NCI-H82 (cell line): ENCODE measurements around the gene RALBP1.
"Not testable (repeated sequence)": the region's sequence is repeated elsewhere in the genome, so short reads cannot be mapped to it uniquely, and the experiment has no call there.

Source experiments
- DNase-seq: peaks from one replicate; lab custom pipeline; 2025; lab: John Stamatoyannopoulos, UW

Gene RALBP1

GRCh38 chr18:9454061-9454703 is 21.1 kb upstream of the RALBP1 start:
- DNase-seq, result no peak

- DNase-seq, result no peak
These were observed 19.4 kb upstream of the RALBP1 start for GRCh38 chr18:9455718-9456511.

GRCh38 chr18:9466127-9466526 is 9.2 kb upstream of the RALBP1 start:
- DNase-seq, result no peak

GRCh38 chr18:9466846-9467245 is 8.5 kb upstream of the RALBP1 start:
- no peak for DNase-seq

GRCh38 chr18:9468998-9469397 is 6.3 kb upstream of the RALBP1 start:
- DNase-seq, result peak; percentile 19

DNA sequence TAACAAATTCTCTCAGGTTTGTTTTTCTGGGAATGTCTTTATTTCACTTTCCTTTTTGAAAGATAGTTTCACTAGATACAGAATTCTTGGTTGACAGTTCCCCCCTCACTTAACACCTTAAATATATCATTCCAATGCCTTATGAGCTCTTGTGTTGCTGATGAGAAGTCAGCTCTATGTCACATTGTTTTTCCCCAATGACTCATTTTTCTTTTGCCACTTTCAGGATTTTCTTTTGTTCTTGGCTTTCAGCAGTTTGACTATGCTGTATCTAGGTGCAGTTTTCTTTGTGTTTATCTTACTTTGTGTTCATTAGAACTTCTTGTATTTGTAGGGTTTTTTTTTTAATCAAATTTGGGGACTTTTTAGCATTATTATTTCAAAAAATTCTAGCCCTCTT is 5.6 kb upstream of the RALBP1 start:
- DNase-seq, result no peak

DNA sequence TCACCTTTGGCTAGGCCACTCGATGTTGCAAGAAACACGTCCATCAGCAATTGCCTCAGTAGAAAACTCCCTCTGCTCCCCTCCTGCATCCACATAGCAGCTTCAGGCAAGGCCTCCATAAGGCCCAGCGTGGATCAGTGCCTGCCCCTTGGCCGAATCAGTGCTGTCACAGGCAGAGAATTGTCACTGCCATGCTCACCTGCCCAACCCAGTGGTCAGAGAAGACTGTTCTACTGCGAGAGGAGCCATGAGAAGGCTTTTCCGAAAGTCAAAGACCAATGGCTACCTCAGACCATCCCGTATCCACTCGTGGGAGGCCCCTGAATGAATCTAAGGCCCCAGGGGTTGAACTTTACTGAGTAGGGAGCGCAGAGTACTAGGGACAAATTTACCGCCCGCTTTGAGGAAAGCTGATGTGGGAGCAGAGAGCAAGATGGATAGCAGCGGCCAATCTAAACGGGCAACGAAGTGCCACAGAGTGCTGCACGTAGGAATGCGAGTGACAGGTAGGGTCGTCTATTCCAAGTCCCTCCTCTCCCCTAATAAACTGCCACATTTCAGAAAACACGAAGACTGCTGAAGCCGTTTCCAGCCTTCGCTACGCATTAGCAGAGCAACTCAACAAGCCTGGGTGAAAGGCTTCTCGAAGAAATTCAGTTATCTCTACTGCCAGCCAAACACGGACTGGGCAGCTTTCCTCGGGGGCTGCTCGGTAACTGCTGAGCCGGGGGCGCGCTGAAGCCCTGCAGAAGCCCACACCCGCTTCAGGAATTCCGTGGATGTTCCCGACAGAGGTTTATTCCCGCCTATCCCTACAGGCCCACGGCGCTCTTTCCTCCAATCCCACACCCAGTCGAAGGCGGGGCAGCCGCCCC is 968 bp upstream of the RALBP1 start:
- peak; percentile 90 for DNase-seq

DNA sequence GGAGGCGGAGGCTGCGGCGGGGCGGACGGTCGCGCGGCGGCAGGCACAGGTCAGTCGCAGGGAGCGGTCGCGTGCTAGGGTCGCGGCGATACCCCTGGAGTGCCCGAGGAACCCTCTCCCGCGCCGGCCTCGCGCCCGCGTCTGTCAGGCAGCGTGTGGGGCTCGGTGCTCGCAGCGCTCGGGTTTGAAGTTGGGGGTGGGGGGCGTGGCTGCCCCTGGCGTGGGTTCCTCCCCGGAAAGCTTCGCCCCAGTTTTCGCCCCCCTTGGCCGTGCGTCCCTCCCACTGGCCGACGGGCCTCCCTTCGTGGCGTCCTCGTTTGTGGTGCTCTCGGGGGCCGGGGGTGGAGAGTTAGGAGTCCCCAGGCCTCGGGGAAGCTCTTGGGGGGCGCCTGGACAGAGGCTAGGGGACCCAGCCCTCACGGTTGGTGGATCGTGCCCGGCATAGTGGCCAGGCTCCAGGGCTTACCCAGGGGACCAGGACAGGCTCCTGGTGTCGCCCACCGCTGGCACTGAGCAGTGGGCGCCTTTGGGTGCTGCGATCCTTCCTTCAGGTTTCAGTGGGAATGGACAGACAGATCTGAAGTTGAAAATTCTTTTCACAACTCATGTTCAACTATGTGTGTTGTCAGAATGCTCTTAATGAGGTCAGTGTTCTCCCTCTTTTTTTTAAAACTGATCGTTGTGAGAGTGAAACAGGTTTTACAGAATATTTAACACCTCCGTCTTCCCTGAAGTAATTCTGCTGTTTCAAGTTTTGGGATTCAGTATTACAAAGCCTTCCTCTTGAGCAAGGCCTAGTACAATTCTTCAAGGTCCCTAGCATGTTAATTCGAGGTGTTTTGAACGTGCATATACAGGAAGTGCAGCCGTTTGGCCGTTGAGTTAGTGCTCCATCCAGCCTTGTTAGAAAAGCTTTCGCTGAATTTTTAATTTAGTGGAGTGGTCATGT is 604 bp downstream of the RALBP1 start:
- peak; percentile 51 for DNase-seq

GRCh38 chr18:9476949-9477348 is 1.6 kb downstream of the RALBP1 start:
- DNase-seq, result not testable (repeated sequence)

DNA sequence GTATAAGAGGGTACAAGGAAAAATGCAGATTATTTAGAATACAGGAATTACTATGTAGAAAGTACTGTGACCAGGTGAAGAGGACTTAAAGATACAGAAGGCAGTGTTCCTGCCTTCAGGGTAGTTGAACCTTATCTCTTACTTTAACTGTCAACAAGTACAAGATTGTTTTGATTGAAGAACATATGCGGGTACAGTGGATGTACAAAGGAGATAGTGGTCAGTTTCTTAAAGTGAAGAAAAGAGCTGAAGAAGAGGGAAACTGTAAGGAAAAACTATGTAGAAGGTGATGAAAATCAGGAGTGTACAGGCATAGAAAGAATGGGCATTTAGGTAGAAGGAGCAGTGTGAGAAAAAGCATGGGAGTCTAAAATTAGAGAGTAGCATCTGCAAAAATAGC is 2.2 kb downstream of the RALBP1 start:
- no peak for DNase-seq

GRCh38 chr18:9478545-9478944 is 3.2 kb downstream of the RALBP1 start:
- no peak for DNase-seq

DNA sequence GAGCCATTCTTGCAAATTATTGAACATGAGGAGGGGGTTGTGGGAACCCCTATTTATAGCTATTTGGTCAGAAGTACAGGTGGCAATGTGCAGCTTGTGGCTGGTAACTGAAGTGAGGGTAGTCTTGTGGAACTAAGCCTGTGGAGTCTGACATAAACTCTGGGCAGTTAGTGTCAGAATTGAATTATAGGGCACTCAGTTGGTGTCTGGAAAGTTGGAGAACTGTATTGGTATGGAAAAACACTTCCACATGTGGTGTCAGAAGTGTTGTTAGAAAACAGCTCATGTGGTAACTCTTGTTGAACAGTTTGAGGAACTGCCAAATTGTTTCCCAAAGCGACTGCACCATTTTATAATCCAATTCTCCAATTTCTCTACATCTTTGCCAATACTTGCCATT is 7.5 kb downstream of the RALBP1 start:
- no peak for DNase-seq

DNA sequence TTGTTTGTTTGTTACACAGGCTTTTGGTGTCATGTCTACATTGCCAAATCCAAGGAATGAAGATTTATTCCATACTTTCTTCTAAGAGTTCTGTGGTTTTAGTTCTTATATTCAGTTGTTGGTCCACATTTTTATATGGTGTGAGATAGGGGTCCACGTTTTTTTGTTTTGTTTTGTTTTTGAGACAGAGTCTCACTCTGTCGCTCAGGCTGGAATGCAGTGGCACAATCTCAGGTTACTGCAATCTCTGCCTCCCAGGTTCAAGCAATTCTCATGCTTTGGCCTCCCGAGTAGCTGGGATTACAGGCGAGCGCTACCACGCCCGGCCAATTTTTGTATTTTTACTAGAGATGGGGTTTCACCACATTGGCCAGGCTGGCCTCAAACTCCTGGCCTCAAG is 8.2 kb downstream of the RALBP1 start:
- no peak for DNase-seq

GRCh38 chr18:9484856-9485255 is 9.5 kb downstream of the RALBP1 start:
- DNase-seq, result not testable (repeated sequence)

DNA sequence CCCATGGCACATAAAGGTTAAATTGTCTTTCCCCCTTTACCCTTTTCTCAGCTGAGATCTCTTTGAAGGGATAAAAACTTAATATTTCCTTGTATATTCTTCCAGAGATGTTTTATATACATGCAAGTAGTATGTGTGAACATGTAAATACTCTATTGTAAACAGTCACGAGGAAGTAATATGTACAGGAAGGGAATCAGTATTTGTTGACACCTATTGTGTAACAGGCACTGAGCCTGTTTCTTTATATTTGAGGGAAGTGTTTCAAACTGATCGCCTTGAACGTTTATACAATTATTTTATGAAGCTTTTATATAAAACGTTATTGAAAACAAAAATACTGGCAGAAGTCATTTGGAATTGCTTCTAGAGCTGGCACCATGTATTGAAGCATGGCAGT is 13.2 kb downstream of the RALBP1 start:
- no peak for DNase-seq

DNA sequence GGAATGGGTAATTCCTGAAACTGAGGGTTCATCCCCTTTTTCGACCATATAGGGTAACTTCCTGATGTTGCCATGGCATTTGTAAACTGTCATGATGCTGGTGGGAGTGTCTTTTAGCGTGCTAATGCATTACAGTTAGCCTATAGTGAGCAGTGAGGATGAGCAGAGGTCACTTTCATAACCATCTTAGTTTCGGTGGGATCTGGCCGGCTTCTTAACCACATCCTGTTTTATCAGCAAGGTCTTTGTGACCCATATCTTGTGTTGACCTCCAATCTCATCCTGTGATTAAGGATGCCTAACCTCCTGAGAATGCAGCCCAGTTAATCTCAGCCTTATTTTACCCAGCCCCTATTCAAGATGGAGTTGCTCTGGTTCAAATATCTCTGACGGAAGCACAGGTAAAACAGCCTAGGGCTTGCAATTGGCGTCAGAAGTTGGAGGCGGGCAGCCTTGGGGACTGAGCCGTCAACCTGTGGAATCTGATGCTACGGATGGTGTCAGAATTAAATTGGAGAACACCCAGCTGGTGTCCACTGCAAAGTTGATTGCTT is 19.5 kb downstream of the RALBP1 start:
- DNase-seq, result no peak

DNA sequence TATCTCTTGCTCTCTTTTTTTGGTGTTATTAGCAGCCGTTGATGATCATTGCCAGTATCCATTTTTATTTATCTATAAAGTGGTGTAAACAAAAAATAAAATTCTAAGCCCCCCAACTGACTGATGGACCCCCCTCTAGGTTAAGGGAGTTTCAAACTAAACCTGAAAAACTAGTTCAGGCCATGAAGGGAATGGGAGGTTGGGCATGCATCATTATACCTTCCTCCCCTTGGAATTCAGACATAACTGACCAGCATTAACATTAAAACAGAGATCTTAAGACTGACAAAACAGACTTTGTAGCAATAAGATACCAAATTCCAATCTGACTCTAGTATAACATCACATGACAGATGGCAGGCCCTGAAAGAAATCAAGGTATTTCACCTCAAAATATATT is 20.2 kb downstream of the RALBP1 start:
- DNase-seq, result no peak

DNA sequence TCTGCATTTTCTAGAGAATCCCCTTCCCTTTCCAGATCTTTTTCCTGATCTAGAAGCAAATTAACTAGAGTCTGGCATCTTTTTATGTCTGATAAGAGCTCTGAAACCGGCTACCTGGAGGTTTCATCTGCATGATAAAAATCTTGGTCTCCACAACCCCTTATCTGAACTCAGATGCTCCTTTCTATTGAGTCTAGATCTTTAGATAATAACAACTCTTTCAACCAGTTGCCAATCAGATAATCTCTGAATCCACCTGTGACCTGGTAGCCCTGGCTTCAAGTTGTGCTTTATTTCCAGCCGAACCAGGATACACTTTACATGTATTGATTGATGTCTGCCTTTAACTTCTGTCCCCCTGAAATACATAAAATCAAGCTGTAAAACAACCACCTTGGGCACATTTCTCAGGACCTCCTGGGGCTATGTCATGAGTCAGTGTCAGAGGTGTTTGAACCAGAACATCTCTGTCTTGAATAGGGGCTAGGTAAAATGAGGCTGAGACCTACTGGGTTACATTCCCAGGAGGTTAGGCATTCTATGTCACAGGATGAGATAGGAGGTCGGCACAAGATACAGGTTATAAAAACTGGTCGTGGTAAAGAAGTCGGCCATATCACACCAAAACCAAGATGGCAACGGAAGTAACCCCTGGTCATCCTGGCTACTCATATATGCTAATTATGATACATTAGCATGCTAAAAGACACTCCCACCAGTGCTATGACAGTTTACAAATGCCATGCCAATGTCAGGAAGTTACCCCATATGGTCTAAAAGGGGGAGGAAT is 20.8 kb downstream of the RALBP1 start:
- no peak for DNase-seq

DNA sequence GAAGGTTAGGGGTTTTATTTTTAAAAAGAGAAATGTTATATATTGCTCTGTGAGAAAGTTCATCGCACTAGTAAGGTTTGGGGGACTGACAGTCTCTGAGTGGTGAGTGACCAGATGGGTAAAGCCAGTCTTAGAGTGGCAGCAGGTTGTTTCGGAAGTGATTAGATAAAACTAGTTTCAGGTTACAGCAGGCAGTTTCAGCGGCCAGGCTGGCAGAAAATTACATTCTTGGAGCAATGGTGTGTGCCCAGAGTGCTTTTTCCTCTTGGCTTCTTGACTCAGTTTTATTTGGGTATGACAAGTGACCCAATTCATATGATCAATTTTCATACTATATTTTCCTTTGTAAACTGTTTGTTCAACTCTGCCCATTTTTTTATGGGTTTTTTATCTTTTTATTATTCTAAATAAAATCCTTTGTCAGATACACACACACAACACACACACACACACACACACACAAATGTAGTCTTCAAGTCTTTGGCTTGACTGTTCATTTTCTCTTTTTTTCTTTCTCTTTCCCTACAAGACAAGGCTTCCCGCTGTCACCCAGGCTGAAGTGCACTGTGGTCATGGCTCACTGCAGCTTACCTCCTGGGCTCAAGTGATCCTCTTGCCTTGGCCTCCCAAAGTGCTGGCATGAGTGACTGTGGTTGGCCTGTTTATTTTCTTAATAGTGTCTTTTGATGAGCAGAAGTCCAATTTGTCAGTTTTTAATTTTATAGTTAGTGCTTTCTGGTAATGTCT is 30.9 kb downstream of the RALBP1 start:
- DNase-seq, result peak; percentile 64
